Measurements from ENCODE around the gene DEFB131A.
"Not testable (repeated sequence)": the region's sequence is repeated elsewhere in the genome, so short reads cannot be mapped to it uniquely, and the experiment has no call there.

DEFB131A gene

GRCh38 chr4:9444114-9444513, at the start of gene DEFB131A:
DEFB131A (plus strand) TSS chr4:9444414; CDS start chr4:9444534, 120 bp downstream.
- DNase-seq (ENCODE audit: low read depth): not testable (repeated sequence)

GRCh38 chr4:9405774-9406173, 38.4 kb upstream of the DEFB131A start:
- DNase-seq (ENCODE audit: low read depth): not testable (repeated sequence)

- DNase-seq (ENCODE audit: low read depth): not testable (repeated sequence)
These were observed 37.7 kb upstream of the DEFB131A start for GRCh38 chr4:9406491-9406890.

- DNase-seq (ENCODE audit: low read depth): no peak
These were observed 34.4 kb upstream of the DEFB131A start for GRCh38 chr4:9409793-9410192.

- DNase-seq (ENCODE audit: low read depth): not testable (repeated sequence)
These were observed 22.2 kb upstream of the DEFB131A start for GRCh38 chr4:9421884-9422455.

- DNase-seq (ENCODE audit: low read depth): not testable (repeated sequence)
These were observed 18.3 kb upstream of the DEFB131A start for GRCh38 chr4:9425916-9426315.

- not testable (repeated sequence) for DNase-seq (ENCODE audit: low read depth)
These were observed 14.2 kb upstream of the DEFB131A start for GRCh38 chr4:9430061-9430460.

GRCh38 chr4:9433320-9433719, 10.9 kb upstream of the DEFB131A start:
- not testable (repeated sequence) for DNase-seq (ENCODE audit: low read depth)

GRCh38 chr4:9436728-9437127, 7.5 kb upstream of the DEFB131A start:
- not testable (repeated sequence) for DNase-seq (ENCODE audit: low read depth)

- DNase-seq (ENCODE audit: low read depth): not testable (repeated sequence)
These were observed 1.9 kb upstream of the DEFB131A start for GRCh38 chr4:9442355-9442754.

GRCh38 chr4:9444681-9445080, 467 bp downstream of the DEFB131A start:
- not testable (repeated sequence) for DNase-seq (ENCODE audit: low read depth)

GRCh38 chr4:9452251-9452650, 8.0 kb downstream of the DEFB131A start:
- not testable (repeated sequence) for DNase-seq (ENCODE audit: low read depth)

- not testable (repeated sequence) for DNase-seq (ENCODE audit: low read depth)
These were observed 10.1 kb downstream of the DEFB131A start for GRCh38 chr4:9454284-9454683.

GRCh38 chr4:9455046-9455445, 10.8 kb downstream of the DEFB131A start:
- not testable (repeated sequence) for DNase-seq (ENCODE audit: low read depth)

- DNase-seq (ENCODE audit: low read depth): not testable (repeated sequence)
These were observed 35.3 kb downstream of the DEFB131A start for GRCh38 chr4:9479466-9479865.

GRCh38 chr4:9480066-9480465, 35.9 kb downstream of the DEFB131A start:
- DNase-seq (ENCODE audit: low read depth): not testable (repeated sequence)

GRCh38 chr4:9482871-9483270, 38.7 kb downstream of the DEFB131A start:
- DNase-seq (ENCODE audit: low read depth): not testable (repeated sequence)

GRCh38 chr4:9483682-9484081, 39.5 kb downstream of the DEFB131A start:
- not testable (repeated sequence) for DNase-seq (ENCODE audit: low read depth)

GRCh38 chr4:9486880-9487279, 42.7 kb downstream of the DEFB131A start:
- DNase-seq (ENCODE audit: low read depth): not testable (repeated sequence)

- not testable (repeated sequence) for DNase-seq (ENCODE audit: low read depth)
These were observed 44.6 kb downstream of the DEFB131A start for GRCh38 chr4:9488796-9489195.

- DNase-seq (ENCODE audit: low read depth): not testable (repeated sequence)
These were observed 46.3 kb downstream of the DEFB131A start for GRCh38 chr4:9490496-9490895.

- DNase-seq (ENCODE audit: low read depth): not testable (repeated sequence)
These were observed 46.8 kb downstream of the DEFB131A start for GRCh38 chr4:9490986-9491385.

GRCh38 chr4:9493589-9493988, 49.4 kb downstream of the DEFB131A start:
- not testable (repeated sequence) for DNase-seq (ENCODE audit: low read depth)

Data from HS-27A (cell line).